Neural cell (in vitro differentiated cells): ENCODE results near the gene URAD.

ENCODE experiments used
- CTCF ChIP-seq: fragments of 450-650 bp; IDR thresholded peaks from 2 replicates; pipeline ENCODE4 v1.5.1; 2014; ENCODE audit warnings: antibody characterized with exemption, mild to moderate bottlenecking, moderate library complexity; ENCODE audit not compliant: poor library complexity, severe bottlenecking
- EZH2 ChIP-seq: fragments of 200-600, 300-800 bp; shearing (Covaris generic), sonication (generic); IDR thresholded peaks from 2 replicates; pipeline ENCODE4 v1.6.1; 2014; ENCODE audit warnings: antibody characterized with exemption, low read length, borderline replicate concordance, mild to moderate bottlenecking; ENCODE audit not compliant: insufficient read depth, poor library complexity, severe bottlenecking
- REST ChIP-seq: IDR thresholded peaks from 2 replicates; pipeline ENCODE4 v1.6.1; 2012; ENCODE audit warnings: borderline replicate concordance

GRCh38 chr13:27964741-27965323 is 23.7 kb downstream of the URAD start:
- TF ChIP-seq CTCF (no peak), EZH2 (no peak), REST (no peak)
